HUDEP-2 (cell line): ENCODE measurements around the gene NBPF20.
"Not testable (repeated sequence)": the region's sequence is repeated elsewhere in the genome, so short reads cannot be mapped to it uniquely, and the experiment has no call there.

ENCODE experiments used
- DNase-seq, 76 experiments: peaks; one replicate each; lab custom pipeline; 2025; ENCODE audit not compliant: unreplicated experiment in 76 of 76; lab: John Stamatoyannopoulos, UW

Gene NBPF20

DNA sequence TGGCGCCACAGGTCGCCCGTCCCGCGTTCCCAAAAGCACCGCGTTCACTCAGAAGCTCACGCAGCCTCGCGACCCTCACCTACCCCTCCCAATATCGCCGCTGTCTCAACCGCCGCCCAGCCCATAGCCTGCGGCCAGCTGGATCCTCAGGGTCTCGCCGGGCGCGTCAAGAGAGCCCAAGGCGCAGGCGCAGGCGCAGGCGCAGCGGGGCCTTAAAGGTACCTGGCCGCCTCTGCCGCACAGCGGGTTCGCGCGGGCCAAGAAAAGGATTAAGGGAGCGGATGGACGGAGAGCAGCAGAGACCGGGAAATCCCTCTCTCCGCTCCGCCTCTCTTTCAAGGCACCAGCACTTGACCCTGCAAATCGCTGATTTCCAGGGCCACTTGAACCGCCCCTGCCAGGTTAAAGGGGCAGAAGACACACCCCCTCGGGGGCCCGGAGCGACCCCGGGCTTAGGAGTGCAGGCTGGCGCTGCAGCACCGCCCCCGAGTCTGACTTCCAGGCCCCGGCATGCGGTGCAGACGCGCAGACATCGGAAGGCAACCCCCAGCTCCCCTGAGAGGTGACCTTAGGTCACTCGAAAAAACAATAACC is at the start of gene NBPF20:
Gene NBPF20, minus strand, starts transcription at position 168 of the 594 bp plus-strand sequence. CDS start 20,331 bp downstream, outside the sequence.
- DNase-seq, result peak in 64 of 76 experiments; percentile 3 to 72 (median 39)

- not testable (repeated sequence) for DNase-seq
Observed at GRCh38 chr1:145474837-145475368, 49.5 kb upstream of the NBPF20 start.

DNA sequence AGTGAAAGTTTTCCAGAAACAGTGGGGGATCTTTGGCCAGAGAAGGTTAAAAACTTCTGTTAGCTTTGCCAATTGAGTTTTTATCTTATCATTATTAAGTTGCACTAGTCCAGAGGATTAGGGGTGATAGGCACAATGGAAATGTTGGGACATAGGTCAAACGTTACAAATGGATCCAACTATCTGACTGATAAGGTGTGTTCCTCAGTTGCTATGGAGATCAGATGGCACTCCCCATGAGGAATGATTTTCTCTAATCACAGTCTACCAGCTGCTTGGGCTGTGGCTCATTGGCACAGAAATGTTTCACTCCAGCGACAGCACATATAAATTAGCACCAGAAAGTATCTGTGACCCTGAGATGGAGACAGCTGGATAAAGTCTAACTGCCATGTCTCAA is 47.3 kb upstream of the NBPF20 start:
- DNase-seq, result peak in 13 of 76 experiments; percentile 0 to 59 (median 16)

DNA sequence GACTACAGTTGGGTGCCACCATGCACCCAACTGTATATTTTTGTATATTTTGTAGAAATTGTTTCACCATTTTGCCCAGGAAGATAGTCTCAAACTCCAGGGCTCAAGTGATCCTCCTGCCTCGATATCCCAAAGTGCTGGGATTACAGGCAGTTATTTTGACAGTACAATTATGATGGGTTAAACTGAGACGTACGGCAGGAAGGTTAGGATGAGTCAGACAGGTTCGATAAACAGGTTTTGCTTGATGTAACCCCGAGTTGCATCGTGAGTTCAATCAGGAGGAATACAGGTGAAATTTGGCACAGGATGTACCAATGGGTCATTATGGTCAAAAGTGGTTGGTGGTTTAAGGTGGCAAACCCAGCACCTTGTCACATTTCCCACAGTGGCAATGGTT is 46.0 kb upstream of the NBPF20 start:
- not testable (repeated sequence) for DNase-seq

- peak in 74 of 76 experiments; percentile 4 to 96 (median 82) for DNase-seq
Observed at GRCh38 chr1:145465405-145466144, 40.2 kb upstream of the NBPF20 start.

DNA sequence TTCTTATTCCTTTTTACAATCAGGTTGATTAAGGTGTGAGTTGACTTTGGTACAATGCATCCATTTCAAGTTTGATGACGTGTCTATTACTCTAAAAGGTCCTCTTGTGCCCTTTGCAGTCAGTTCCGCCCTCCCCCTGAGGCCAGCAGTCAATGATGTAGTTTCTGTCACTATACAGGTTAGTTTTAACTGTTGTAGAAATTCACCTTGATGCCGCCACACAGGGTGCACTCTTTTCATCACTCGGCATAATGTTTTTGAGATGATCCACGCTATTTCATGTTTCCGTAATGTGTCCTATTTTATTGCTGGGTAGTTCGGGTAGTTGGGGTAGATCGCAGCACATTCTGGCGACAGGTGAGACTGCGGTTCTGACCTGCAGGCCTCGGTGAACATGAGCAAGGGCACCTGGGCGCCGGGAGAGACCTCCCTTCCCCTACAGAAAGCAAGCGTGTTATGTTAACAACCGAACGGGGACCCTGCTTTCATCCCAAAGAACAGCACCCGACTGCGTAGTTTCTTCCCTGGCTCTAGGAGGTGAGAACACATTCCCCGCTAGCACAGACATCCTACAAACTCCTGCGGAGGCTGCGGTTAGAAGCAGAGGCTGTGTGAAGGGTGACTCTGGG is 39.4 kb upstream of the NBPF20 start:
- DNase-seq, result not testable (repeated sequence)

DNA sequence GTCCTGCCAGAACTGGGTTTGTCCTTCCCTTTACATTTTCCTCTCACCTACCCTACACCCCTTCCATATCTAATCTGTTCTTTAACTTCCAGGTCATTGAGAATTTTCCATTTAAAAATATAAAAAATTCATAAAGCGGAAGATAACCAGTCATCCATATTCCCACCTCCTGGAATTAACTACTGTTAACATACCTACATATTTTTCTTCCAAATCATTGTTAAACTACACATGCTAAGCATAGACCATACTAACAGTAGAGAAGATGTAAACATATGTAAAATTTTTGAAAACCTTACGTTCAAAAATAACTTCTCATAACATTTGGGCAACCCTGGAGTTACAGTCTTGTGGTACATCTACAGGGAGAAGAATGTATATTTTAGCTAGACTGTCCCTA is 38.6 kb upstream of the NBPF20 start:
- not testable (repeated sequence) for DNase-seq

GRCh38 chr1:145460684-145461083 is 35.3 kb upstream of the NBPF20 start:
- not testable (repeated sequence) for DNase-seq

DNA sequence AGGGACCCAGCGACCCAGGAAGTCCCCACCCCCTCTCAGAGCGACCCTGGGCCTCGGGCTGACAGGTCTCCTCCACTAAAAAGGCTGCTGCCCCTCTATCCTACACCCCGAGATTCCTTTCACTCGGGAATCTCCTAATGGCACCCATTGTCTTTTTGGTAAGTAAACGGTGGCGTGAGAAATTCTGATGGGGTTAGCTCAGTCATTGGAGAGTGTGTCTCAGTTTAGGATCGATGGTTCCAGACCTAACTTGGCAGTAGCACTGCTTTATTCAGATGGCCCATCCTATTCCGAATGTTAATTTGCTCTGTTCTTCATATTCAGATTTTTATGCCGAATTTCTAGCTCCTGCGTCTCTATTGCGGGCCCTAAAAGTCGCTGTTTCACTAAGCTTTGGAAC is 34.6 kb upstream of the NBPF20 start:
- DNase-seq, result not testable (repeated sequence)

- not testable (repeated sequence) for DNase-seq
Observed at GRCh38 chr1:145459591-145459990, 34.2 kb upstream of the NBPF20 start.

- not testable (repeated sequence) for DNase-seq
Observed at GRCh38 chr1:145459063-145459462, 33.7 kb upstream of the NBPF20 start.

GRCh38 chr1:145454824-145455177 is 29.4 kb upstream of the NBPF20 start:
- not testable (repeated sequence) for DNase-seq

GRCh38 chr1:145453873-145454823 is 28.7 kb upstream of the NBPF20 start:
- DNase-seq, result not testable (repeated sequence)

- not testable (repeated sequence) for DNase-seq
Observed at GRCh38 chr1:145452506-145452905, 27.1 kb upstream of the NBPF20 start.

DNA sequence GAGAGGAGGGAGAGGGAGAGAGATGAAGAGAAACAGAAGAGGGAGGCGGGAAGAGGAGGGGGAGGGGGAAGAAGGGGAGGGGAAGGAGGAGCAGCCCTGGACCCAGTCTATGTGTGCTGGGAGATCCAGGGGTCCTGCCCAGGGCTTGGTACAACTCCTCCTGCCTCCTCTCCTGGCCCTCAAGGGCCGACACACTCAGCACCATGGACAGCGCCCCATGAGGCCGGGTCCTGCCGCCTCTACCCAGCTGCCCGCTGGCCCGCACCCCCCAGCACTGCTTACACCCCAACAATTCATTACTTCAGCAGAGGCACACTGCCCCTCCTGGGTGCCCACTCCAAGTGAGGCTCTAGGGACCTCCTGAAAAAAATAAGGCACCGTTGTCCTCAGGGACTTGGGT is 26.5 kb upstream of the NBPF20 start:
- DNase-seq, result peak in 22 of 76 experiments; percentile 0 to 36 (median 16)

DNA sequence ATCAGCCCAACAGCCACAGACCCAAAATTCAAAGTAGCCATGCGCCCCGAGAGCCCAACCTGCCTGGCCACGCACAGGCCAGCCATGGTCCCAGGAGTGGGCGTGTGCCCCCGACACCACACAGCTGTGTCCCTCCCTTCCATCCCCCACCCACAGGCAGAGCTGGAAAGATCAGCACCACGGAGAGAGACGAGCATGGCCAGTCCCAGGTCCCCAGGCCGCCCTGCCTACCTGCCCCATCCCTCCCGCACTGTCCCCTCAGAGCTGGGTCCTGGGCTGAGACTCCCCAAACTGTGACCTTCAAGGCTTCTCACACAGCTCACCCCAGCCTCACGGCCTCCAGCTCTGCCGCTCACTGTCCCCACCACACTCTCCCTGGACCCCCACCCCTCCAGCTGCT is 19.8 kb upstream of the NBPF20 start:
- DNase-seq, result not testable (repeated sequence)

DNA sequence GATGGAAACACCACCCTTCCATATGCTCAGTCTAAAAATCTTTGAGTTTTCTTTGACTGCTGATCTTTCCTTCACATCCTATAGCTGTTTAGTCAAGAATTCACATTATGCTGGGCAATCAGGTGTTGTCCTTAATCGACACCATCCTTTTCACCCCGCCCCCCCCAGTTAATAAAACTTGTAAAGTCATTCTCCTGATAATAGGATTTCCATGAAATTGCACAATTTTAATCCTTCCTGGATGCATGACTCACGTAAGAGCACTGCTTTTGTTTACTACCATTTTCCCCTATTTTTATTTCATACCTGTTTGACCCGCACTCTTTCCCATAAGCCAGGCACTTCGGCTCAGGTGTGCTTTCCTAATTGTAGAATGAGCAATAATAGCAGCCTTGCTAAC is 16.9 kb upstream of the NBPF20 start:
- DNase-seq, result not testable (repeated sequence)

DNA sequence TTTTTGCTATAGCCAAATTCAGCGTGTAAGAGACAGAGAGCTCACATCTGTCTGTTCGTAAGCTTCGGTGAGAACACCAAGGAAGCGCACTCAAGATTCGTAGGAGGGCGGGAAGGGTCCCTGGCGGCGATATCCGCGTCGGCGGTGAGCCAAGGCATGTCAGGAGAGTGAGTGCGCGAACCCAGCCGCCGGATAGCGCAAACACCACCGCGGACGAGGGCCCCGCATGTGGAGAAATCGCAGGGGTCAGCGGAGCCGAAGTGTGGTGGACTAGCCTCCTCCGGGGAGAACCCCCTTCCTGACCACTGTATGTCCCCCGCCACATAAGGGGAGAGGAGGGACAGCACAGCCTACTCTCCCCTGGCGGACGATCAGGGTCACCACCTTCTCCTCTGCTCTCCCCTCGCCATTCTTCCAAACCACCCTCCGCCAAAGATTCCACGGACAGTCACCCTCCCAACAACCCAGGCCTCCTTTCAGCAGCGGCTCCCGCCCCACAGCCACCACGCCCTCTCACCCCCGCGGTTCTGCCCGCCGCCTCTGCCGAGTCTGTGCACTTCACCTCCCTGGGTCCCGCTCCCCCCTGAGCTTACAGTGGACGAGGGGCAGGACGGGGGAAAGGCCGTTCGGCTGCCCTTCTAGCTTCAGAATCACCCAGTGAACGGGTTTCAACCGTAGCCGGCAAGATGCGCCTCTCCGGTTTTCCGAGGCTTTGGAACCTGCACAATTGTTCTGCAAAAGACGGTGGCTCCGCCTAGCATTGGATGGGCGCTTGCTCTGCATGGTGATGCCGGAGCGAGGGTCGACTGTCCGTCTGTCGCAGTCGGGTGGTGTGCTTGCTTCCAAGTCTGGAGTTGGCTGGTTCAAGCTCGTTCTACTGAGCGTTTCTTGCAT is 6.2 kb upstream of the NBPF20 start:
- not testable (repeated sequence) for DNase-seq

GRCh38 chr1:145430830-145431229 is 5.4 kb upstream of the NBPF20 start:
- DNase-seq, result not testable (repeated sequence)
